ENCODE results near the gene ANKRD9. TPM values are rescaled to one million over a fixed set of nuclear protein-coding genes. Genes with fewer than 3 reads are reported as not detected.

The ANKRD9 gene
- total and polyA plus RNA-seq, 2 experiments from 2014 or later = 17.3 to 95.9 TPM

GRCh38 chr14:102452302-102452701, 57.3 kb downstream of the ANKRD9 start (continued):
- TF ChIP-seq ZNF462 (CRISPR knock-in tag; IDR thresholded peaks at IDR 0.05) (no peak), ZNF331 (CRISPR knock-in tag; IDR thresholded peaks at IDR 0.05; ENCODE audit: low read depth) (no peak)

Small RNAs within 50 kb of the gene (microRNA-seq; reads per million reads assigned to microRNA genes)
- gene MIR4309 = not detected

Small RNAs within 50 kb of the gene (small RNA-seq; reads per million reads assigned to genes)
- not detected for gene MIR4309 (ENCODE audit: low replicate concordance)

Other genes starting within 250 kb of the ANKRD9 start
- 2.1 and 3.1 TPM in 2 replicates for gene MOK, start 204.6 kb downstream of the ANKRD9 start, total RNA-seq (2014; rRNA removed; shearing (Covaris generic))
- gene MOK, start 204.6 kb downstream of the ANKRD9 start, polyA plus RNA-seq (2016; fragmentation: Nextera tagmentation; extraction: Ambion mirVana) = 3.1 and 4.7 TPM in 2 replicates
- gene ZNF839, start 190.0 kb downstream of the ANKRD9 start, total RNA-seq (2014; rRNA removed; shearing (Covaris generic)) = 8.0 and 10.0 TPM in 2 replicates
- gene ZNF839, start 190.0 kb downstream of the ANKRD9 start, polyA plus RNA-seq (2016; fragmentation: Nextera tagmentation; extraction: Ambion mirVana) = 6.0 and 7.9 TPM in 2 replicates
- gene CINP, start 146.9 kb downstream of the ANKRD9 start, total RNA-seq (2014; rRNA removed; shearing (Covaris generic)) = 54.0 and 65.4 TPM in 2 replicates
- 63.1 and 64.9 TPM in 2 replicates for gene CINP, start 146.9 kb downstream of the ANKRD9 start, polyA plus RNA-seq (2016; fragmentation: Nextera tagmentation; extraction: Ambion mirVana)
- 16.9 and 20.5 TPM in 2 replicates for gene TECPR2, start 146.8 kb downstream of the ANKRD9 start, total RNA-seq (2014; rRNA removed; shearing (Covaris generic))
- gene TECPR2, start 146.8 kb downstream of the ANKRD9 start, polyA plus RNA-seq (2016; fragmentation: Nextera tagmentation; extraction: Ambion mirVana) = 4.8 and 5.2 TPM in 2 replicates
- 24.1 and 26.1 TPM in 2 replicates for gene RCOR1, start 82.9 kb upstream of the ANKRD9 start, total RNA-seq (2014; rRNA removed; shearing (Covaris generic))
- 7.6 and 8.7 TPM in 2 replicates for gene RCOR1, start 82.9 kb upstream of the ANKRD9 start, polyA plus RNA-seq (2016; fragmentation: Nextera tagmentation; extraction: Ambion mirVana)

All from GM23338 (cell line).